ENCODE results near the gene CRAT. TPM values are rescaled to one million over a fixed set of nuclear protein-coding genes. Genes with fewer than 3 reads are reported as not detected.

The CRAT gene
- total RNA-seq, 1 experiment from 2014 or later, result 14.5 TPM

- H3K4me3 Mint-ChIP-seq (ENCODE audit: unreplicated experiment), result no peak overlapping the region
- no peak for TF ChIP-seq CTCF (IDR thresholded peaks at IDR 0.05; ENCODE audit: unreplicated experiment)
- H3K27me3 Mint-ChIP-seq (ENCODE audit: insufficient read depth, unreplicated experiment), result no peaks in the 10 kb centered on the region
- intact Hi-C loops (cut with micrococcal nuclease), result no loop called here
- ChIA-PET CTCF (interaction anchor here (0.7 kb wide), 2 partner anchors 183 to 764 kb away, joined by 4 to 9 read pairs; no protein-coding TSS in a partner anchor), POLR2A (interaction anchor here (0.6 kb wide), 1 partner anchor 702 kb away, joined by 3 read pairs; no protein-coding TSS in a partner anchor)
- no TSS peak for BruUV-seq (replicated peaks)
- no peak for DNase-seq (ENCODE audit: unreplicated experiment)
- peaks cover 1% of the 10 kb centered on the region for H3K4me1 Mint-ChIP-seq (ENCODE audit: insufficient read depth, unreplicated experiment)
- H3K9me3 Mint-ChIP-seq (ENCODE audit: unreplicated experiment), result no peaks in the 10 kb centered on the region
- H3K36me3 Mint-ChIP-seq (ENCODE audit: insufficient read depth, unreplicated experiment), result no peaks in the 10 kb centered on the region
- no peak overlapping the region for H3K27ac Mint-ChIP-seq (ENCODE audit: low read depth, unreplicated experiment)
Measured at GRCh38 chr9:129074106-129074505, 36.5 kb downstream of the CRAT start.

GRCh38 chr9:129073404-129073803 lies 37.2 kb downstream of the CRAT start:
- no peaks in the 10 kb centered on the region for H3K27me3 Mint-ChIP-seq (ENCODE audit: insufficient read depth, unreplicated experiment)
- no TSS peak for BruUV-seq (replicated peaks)
- H3K9me3 Mint-ChIP-seq (ENCODE audit: unreplicated experiment), result no peaks in the 10 kb centered on the region
- POLR2A ChIA-PET, result no interaction called here
- CTCF ChIA-PET, result interaction anchor here (0.5 to 0.9 kb wide), 3 partner anchors 69 to 764 kb away, joined by 3 to 9 read pairs (median 3); no protein-coding TSS in a partner anchor
- H3K4me3 Mint-ChIP-seq (ENCODE audit: unreplicated experiment), result no peak overlapping the region
- H3K27ac Mint-ChIP-seq (ENCODE audit: low read depth, unreplicated experiment), result no peak overlapping the region
- H3K36me3 Mint-ChIP-seq (ENCODE audit: insufficient read depth, unreplicated experiment), result no peaks in the 10 kb centered on the region
- H3K4me1 Mint-ChIP-seq (ENCODE audit: insufficient read depth, unreplicated experiment), result no peaks in the 10 kb centered on the region
- no peak for TF ChIP-seq CTCF (IDR thresholded peaks at IDR 0.05; ENCODE audit: unreplicated experiment)
- no peak for DNase-seq (ENCODE audit: unreplicated experiment)
- intact Hi-C loops (cut with micrococcal nuclease), result no loop called here

GRCh38 chr9:129072171-129072570 lies 38.4 kb downstream of the CRAT start:
- DNase-seq (ENCODE audit: unreplicated experiment), result no peak
- Mint-ChIP-seq H3K4me3 (ENCODE audit: unreplicated experiment) (no peak overlapping the region), H3K27me3 (ENCODE audit: insufficient read depth, unreplicated experiment) (no peaks in the 10 kb centered on the region), H3K27ac (ENCODE audit: low read depth, unreplicated experiment) (no peak overlapping the region), H3K9me3 (ENCODE audit: unreplicated experiment) (no peaks in the 10 kb centered on the region), H3K4me1 (ENCODE audit: insufficient read depth, unreplicated experiment) (no peaks in the 10 kb centered on the region), H3K36me3 (ENCODE audit: insufficient read depth, unreplicated experiment) (peaks cover 7% of the 10 kb centered on the region)
- no TSS peak for BruUV-seq (replicated peaks)
- intact Hi-C loops (cut with micrococcal nuclease), result no loop called here
- POLR2A ChIA-PET, result interaction anchor here (0.6 kb wide), 1 partner anchor 253 kb away, joined by 3 read pairs; no protein-coding TSS in a partner anchor
- CTCF ChIA-PET, result interaction anchor here (0.5 kb wide), 1 partner anchor 307 kb away, joined by 3 read pairs; no protein-coding TSS in a partner anchor
- TF ChIP-seq CTCF (IDR thresholded peaks at IDR 0.05; ENCODE audit: unreplicated experiment), result no peak

GRCh38 chr9:129071526-129072126 lies 39.0 kb downstream of the CRAT start:
- no peak for DNase-seq (ENCODE audit: unreplicated experiment)
- no peaks in the 10 kb centered on the region for H3K9me3 Mint-ChIP-seq (ENCODE audit: unreplicated experiment)
- no peaks in the 10 kb centered on the region for H3K4me1 Mint-ChIP-seq (ENCODE audit: insufficient read depth, unreplicated experiment)
- TF ChIP-seq CTCF (IDR thresholded peaks at IDR 0.05; ENCODE audit: unreplicated experiment), result no peak
- H3K36me3 Mint-ChIP-seq (ENCODE audit: insufficient read depth, unreplicated experiment), result peaks cover 12% of the 10 kb centered on the region
- H3K27me3 Mint-ChIP-seq (ENCODE audit: insufficient read depth, unreplicated experiment), result no peaks in the 10 kb centered on the region
- no peak overlapping the region for H3K27ac Mint-ChIP-seq (ENCODE audit: low read depth, unreplicated experiment)
- ChIA-PET POLR2A (no interaction called here), CTCF (interaction anchor here (0.5 to 0.6 kb wide), 2 partner anchors 306 to 338 kb away, joined by 3 to 4 read pairs; no protein-coding TSS in a partner anchor)
- intact Hi-C loops (cut with micrococcal nuclease), result no loop called here
- BruUV-seq (replicated peaks), result no TSS peak
- no peak overlapping the region for H3K4me3 Mint-ChIP-seq (ENCODE audit: unreplicated experiment)

All from MCF 10A (cell line).